Measurements from ENCODE around the gene GRB10.

GRB10 gene

GRCh38 chr7:50665403-50666123 lies 117.1 kb downstream of the GRB10 start:
- H3K9ac ChIP-seq (ENCODE audit: low read length), result no peak overlapping the region
- no peaks in the 10 kb centered on the region for H3K36me3 ChIP-seq (ENCODE audit: control insufficient read depth, insufficient read depth, low read length)
- H3K27me3 ChIP-seq (ENCODE audit: control insufficient read depth, insufficient read depth, low read length), result no peaks in the 10 kb centered on the region
- no peaks in the 10 kb centered on the region for H3K9me3 ChIP-seq (ENCODE audit: control insufficient read depth, low read length)
- no peak overlapping the region for H3K4me3 ChIP-seq (ENCODE audit: low read length)
- no peaks in the 10 kb centered on the region for H3K4me1 ChIP-seq (ENCODE audit: control insufficient read depth, insufficient read depth, low read length)

- H3K4me1 ChIP-seq (ENCODE audit: control insufficient read depth, insufficient read depth, low read length), result no peaks in the 10 kb centered on the region
- H3K4me3 ChIP-seq (ENCODE audit: low read length), result no peak overlapping the region
- no peaks in the 10 kb centered on the region for H3K9me3 ChIP-seq (ENCODE audit: control insufficient read depth, low read length)
- no peaks in the 10 kb centered on the region for H3K36me3 ChIP-seq (ENCODE audit: control insufficient read depth, insufficient read depth, low read length)
- H3K27me3 ChIP-seq (ENCODE audit: control insufficient read depth, insufficient read depth, low read length), result no peaks in the 10 kb centered on the region
- no peak overlapping the region for H3K9ac ChIP-seq (ENCODE audit: low read length)
Observed at GRCh38 chr7:50664937-50665336, 117.8 kb downstream of the GRB10 start.

- Histone ChIP-seq H3K9ac (ENCODE audit: low read length) (no peak overlapping the region), H3K36me3 (ENCODE audit: control insufficient read depth, insufficient read depth, low read length) (no peaks in the 10 kb centered on the region), H3K9me3 (ENCODE audit: control insufficient read depth, low read length) (no peaks in the 10 kb centered on the region), H3K4me3 (ENCODE audit: low read length) (no peak overlapping the region), H3K4me1 (ENCODE audit: control insufficient read depth, insufficient read depth, low read length) (no peaks in the 10 kb centered on the region), H3K27me3 (ENCODE audit: control insufficient read depth, insufficient read depth, low read length) (no peaks in the 10 kb centered on the region)
Observed at GRCh38 chr7:50664461-50664922, 118.2 kb downstream of the GRB10 start.

DNA sequence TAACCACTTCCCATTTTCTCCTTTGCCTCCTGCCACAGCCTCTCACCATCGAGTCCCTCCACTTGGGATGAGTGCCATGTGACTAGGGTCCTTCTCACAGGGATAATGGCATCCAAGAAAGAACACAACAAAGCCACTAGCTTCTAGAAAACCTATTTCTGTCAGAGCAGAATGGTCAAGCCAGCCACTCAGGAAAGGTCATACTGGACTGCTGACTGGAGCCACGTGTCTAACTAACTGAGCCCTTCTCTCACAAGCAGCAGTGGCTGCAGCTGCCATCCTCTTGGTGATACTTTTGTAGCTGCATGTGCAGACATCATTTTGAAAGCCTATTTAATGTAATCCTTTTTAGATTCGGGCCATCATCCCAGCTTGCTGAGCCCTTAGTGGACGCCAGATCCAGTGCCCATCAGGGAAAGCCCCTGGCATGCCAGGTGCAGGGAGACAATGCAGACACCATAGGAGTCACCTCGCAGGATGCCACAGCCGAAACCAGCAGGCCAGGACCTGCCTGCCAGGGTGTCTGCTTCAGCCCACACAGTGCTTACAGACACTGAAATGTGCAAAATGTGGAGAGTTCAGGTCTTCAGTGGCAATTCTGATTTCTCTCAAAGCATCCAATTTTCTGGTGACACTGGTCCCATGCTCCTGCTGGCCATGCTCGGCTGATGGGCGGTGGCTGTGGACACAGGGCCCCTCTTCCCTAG lies 119.1 kb downstream of the GRB10 start:
- Histone ChIP-seq H3K4me1 (ENCODE audit: control insufficient read depth, insufficient read depth, low read length) (no peaks in the 10 kb centered on the region), H3K27me3 (ENCODE audit: control insufficient read depth, insufficient read depth, low read length) (no peaks in the 10 kb centered on the region), H3K4me3 (ENCODE audit: low read length) (no peak overlapping the region), H3K36me3 (ENCODE audit: control insufficient read depth, insufficient read depth, low read length) (no peaks in the 10 kb centered on the region), H3K9me3 (ENCODE audit: control insufficient read depth, low read length) (no peaks in the 10 kb centered on the region), H3K9ac (ENCODE audit: low read length) (no peak overlapping the region)

DNA sequence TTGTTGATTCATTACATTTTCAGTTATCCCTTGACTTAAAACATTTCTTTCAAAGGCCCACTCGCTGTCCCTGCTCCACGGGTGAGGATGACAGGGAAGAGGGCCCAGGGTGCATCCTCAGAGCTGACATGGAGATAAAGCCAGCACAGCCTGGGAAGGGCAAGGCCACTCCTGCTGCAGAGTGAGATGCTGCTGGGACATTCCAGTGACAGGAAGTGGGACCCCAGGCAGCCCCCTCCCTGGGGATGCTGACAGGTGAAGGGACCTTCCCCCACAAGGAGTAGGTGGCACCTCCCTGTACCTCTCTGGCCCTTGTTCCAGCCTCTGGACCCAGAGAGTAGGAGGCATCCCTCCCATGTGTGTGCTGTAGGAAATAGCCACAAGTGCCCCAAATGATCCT lies 119.7 kb downstream of the GRB10 start:
- Histone ChIP-seq H3K9ac (ENCODE audit: low read length) (no peak overlapping the region), H3K4me3 (ENCODE audit: low read length) (no peak overlapping the region), H3K27me3 (ENCODE audit: control insufficient read depth, insufficient read depth, low read length) (no peaks in the 10 kb centered on the region), H3K4me1 (ENCODE audit: control insufficient read depth, insufficient read depth, low read length) (no peaks in the 10 kb centered on the region), H3K36me3 (ENCODE audit: control insufficient read depth, insufficient read depth, low read length) (no peaks in the 10 kb centered on the region), H3K9me3 (ENCODE audit: control insufficient read depth, low read length) (no peaks in the 10 kb centered on the region)

DNA sequence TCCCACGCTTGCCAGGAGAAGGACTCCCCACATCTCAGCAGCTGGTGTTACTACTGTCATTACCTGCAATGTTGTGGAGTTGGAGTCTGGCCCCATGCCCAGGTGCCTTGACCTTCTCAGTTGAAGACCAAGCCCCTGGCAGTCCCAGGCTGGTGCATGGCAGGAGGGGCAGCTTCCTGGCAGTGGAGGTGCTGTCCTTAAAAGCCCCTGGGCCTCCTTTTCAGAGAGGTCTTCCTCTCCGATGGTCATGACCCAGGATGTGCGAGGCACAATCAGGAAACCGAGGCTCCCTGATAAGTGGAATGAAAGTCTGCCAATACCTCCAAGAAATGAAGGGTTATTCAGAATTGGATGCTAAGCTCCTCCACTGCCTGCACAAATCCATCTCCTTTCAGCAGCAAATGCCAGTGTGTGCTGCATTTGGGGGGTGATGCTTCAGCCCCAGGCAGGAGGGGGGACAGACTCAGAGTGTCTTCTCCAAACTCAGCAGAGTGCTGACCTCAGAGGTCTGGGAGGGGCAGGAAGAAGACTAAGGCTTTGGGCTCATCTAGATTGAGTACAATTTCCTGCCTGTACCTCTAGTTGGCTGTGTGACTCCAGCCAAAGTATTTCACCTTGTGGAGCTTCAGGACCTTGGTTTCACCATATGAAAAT lies 120.5 kb downstream of the GRB10 start:
- Histone ChIP-seq H3K4me1 (ENCODE audit: control insufficient read depth, insufficient read depth, low read length) (no peaks in the 10 kb centered on the region), H3K9ac (ENCODE audit: low read length) (no peak overlapping the region), H3K36me3 (ENCODE audit: control insufficient read depth, insufficient read depth, low read length) (no peaks in the 10 kb centered on the region), H3K9me3 (ENCODE audit: control insufficient read depth, low read length) (no peaks in the 10 kb centered on the region), H3K4me3 (ENCODE audit: low read length) (no peak overlapping the region), H3K27me3 (ENCODE audit: control insufficient read depth, insufficient read depth, low read length) (no peaks in the 10 kb centered on the region)

DNA sequence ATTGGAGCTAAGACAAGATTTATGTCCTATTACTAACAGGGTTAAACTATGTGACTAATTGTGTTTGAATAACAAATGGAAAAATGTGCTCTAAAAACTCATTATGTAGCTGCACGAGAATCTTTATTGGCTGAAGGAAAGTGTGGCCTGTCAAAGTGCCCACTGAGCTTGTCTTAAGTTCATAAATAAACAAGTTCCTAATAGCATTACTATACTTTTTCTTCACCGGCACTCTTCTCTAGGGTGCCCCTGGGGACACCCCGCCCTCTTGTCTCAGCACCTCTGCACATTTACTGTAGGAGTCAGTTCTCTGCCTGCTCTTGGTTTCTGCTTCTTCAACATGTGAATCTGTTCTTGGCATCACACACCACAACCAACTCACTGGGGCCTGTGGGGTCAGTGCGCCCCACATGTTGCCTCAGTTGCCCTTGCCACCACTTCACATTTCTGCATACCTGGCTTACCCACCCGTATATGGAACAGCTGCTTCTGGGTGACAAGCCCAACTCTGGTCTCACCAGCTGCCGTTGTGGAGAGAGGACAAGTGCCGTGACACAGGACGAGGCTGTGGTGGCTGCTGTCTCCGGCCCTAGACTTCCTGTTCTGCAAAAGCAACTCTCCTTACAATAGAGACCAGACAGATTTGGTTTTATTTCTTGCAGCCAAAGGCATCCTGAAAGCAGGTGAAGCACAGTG lies 121.2 kb downstream of the GRB10 start:
- Histone ChIP-seq H3K9me3 (ENCODE audit: control insufficient read depth, low read length) (no peaks in the 10 kb centered on the region), H3K36me3 (ENCODE audit: control insufficient read depth, insufficient read depth, low read length) (no peaks in the 10 kb centered on the region), H3K9ac (ENCODE audit: low read length) (no peak overlapping the region), H3K4me3 (ENCODE audit: low read length) (no peak overlapping the region), H3K27me3 (ENCODE audit: control insufficient read depth, insufficient read depth, low read length) (no peaks in the 10 kb centered on the region), H3K4me1 (ENCODE audit: control insufficient read depth, insufficient read depth, low read length) (no peaks in the 10 kb centered on the region)

- Histone ChIP-seq H3K9ac (ENCODE audit: low read length) (no peak overlapping the region), H3K4me1 (ENCODE audit: control insufficient read depth, insufficient read depth, low read length) (no peaks in the 10 kb centered on the region), H3K9me3 (ENCODE audit: control insufficient read depth, low read length) (no peaks in the 10 kb centered on the region), H3K36me3 (ENCODE audit: control insufficient read depth, insufficient read depth, low read length) (no peaks in the 10 kb centered on the region), H3K4me3 (ENCODE audit: low read length) (no peak overlapping the region), H3K27me3 (ENCODE audit: control insufficient read depth, insufficient read depth, low read length) (no peaks in the 10 kb centered on the region)
Observed at GRCh38 chr7:50660830-50661175, 121.9 kb downstream of the GRB10 start.

GRCh38 chr7:50660040-50660829 lies 122.5 kb downstream of the GRB10 start:
- H3K4me3 ChIP-seq (ENCODE audit: low read length), result no peak overlapping the region
- no peaks in the 10 kb centered on the region for H3K4me1 ChIP-seq (ENCODE audit: control insufficient read depth, insufficient read depth, low read length)
- no peaks in the 10 kb centered on the region for H3K36me3 ChIP-seq (ENCODE audit: control insufficient read depth, insufficient read depth, low read length)

DNA sequence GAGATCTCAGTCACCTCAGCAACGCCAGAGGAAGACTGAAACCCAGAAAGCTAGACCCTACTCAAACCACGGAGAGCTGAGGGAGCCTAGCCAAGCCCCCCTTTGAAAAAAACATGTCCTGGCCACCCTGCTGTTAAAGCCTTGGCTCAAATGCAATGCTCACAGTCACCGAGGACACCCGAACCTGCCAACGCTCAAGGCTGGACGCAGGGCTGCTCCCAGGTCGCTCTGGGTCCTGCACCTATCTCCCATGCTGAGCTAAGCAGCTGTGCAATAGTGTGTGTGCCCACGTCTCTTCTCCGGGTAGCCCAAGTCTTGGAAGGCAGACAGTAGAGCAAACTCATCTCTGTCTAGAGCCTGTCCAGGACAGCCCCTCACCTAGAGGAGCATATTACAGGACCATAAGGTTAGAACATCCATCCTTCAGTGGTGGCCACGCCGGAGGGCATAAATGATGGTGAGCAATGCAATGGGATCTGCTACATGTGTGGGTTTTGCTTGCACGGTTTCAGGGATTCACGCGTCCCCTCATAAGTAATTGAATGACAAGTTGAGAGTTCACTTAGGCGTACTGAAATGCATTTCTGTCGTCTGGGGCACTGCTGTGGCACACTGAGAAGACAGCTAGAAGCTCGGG lies 123.2 kb downstream of the GRB10 start:
- Histone ChIP-seq H3K36me3 (ENCODE audit: control insufficient read depth, insufficient read depth, low read length) (no peaks in the 10 kb centered on the region), H3K9me3 (ENCODE audit: control insufficient read depth, low read length) (no peaks in the 10 kb centered on the region), H3K27me3 (ENCODE audit: control insufficient read depth, insufficient read depth, low read length) (no peaks in the 10 kb centered on the region), H3K4me1 (ENCODE audit: control insufficient read depth, insufficient read depth, low read length) (no peaks in the 10 kb centered on the region), H3K9ac (ENCODE audit: low read length) (no peak overlapping the region), H3K4me3 (ENCODE audit: low read length) (no peak overlapping the region)

More at GRCh38 chr7:50660040-50660829, 122.5 kb downstream of the GRB10 start:
- no peaks in the 10 kb centered on the region for H3K9me3 ChIP-seq (ENCODE audit: control insufficient read depth, low read length)
- no peaks in the 10 kb centered on the region for H3K27me3 ChIP-seq (ENCODE audit: control insufficient read depth, insufficient read depth, low read length)
- H3K9ac ChIP-seq (ENCODE audit: low read length), result no peak overlapping the region

DNA sequence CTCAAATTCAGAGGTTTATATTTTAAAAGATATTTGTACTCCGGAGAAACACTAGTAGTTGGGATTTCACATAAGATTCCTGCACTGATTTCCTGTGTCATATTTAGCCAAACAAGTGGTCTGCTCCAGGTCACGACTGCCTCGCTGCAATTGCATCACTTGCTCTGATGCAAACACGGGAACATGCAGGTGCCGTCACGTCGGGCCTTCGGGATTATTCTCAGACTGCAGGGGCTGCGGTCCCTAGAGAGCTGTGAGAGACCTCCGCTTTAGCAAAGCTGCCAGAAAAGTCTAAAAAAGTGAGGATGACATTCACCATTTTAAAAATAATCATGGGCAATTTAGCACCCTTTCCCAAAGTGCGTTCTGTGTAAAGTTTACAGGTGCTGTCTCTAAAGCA lies 124.0 kb downstream of the GRB10 start:
- H3K9ac ChIP-seq (ENCODE audit: low read length), result no peak overlapping the region
- no peaks in the 10 kb centered on the region for H3K4me1 ChIP-seq (ENCODE audit: control insufficient read depth, insufficient read depth, low read length)
- no peaks in the 10 kb centered on the region for H3K27me3 ChIP-seq (ENCODE audit: control insufficient read depth, insufficient read depth, low read length)
- no peaks in the 10 kb centered on the region for H3K36me3 ChIP-seq (ENCODE audit: control insufficient read depth, insufficient read depth, low read length)
- H3K9me3 ChIP-seq (ENCODE audit: control insufficient read depth, low read length), result no peaks in the 10 kb centered on the region
- no peak overlapping the region for H3K4me3 ChIP-seq (ENCODE audit: low read length)

All from mucosa of stomach (tissue), 1 donor.